NCI-H146 treated with DMSO at 0.1 percent for 48 hours (cell line): ENCODE measurements around the gene SCYL3.
"Not testable (repeated sequence)": the region's sequence is repeated elsewhere in the genome, so short reads cannot be mapped to it uniquely, and the experiment has no call there.

Experiments
- DNase-seq: peaks from one replicate; lab custom pipeline; 2025; ENCODE audit not compliant: unreplicated experiment; lab: John Stamatoyannopoulos, UW

Gene SCYL3

DNA sequence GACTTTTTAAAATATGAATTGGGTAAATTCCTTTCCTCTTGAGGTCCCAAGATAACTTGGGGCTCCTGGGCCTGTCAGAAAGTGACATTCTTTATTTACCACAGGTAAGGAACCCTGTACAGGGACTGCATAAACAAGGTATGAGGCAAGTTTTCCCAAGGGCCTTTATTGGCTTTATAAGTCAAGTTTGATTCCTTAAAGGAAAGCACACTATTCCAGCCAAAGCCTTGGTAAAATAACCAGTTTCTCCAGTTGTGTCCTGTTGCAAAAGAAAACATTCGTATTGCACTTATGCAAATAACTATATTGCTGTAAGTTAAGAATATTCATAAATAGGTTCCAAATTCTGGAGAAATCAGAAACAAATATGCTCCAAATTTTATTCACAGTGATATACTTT is 77.1 kb downstream of the SCYL3 start:
- no peak for DNase-seq

DNA sequence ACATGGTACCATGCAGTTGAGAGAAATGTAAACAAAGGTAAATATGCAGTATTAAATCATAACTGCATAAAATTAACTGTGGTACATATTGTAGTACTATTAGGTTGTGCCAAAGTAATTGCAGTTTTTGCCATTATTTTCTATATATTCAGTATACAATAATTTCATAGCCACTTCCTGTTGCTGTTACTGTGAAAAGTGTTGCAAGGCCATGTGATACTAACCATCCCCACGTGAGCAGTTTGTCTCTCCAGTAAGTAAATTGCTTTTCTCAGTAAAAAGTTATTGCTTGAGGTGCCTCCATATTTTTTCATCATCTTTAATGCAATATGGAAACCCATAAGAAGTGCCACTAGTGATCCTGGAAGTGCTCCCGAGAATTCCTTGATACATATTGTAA is 79.4 kb downstream of the SCYL3 start:
- DNase-seq: no peak

DNA sequence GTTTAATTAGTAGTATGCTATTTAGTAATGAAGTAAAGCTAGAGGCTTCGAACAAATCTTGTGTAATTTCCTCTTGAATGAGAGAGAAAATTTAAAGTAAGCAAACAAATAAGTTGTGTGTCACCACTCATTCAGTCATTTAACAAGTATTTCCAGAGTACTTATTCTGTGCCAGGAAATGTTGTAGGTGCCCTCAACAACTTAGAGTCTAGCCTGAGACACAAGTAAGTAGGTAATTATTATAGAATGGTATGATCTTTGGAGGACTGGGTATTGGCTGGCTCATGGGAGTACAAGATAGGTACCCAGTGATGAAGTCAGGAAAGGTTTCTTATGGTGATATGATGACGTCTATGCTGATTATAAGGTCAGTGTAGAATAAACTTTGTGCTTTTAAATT is 81.6 kb downstream of the SCYL3 start:
- DNase-seq: no peak

DNA sequence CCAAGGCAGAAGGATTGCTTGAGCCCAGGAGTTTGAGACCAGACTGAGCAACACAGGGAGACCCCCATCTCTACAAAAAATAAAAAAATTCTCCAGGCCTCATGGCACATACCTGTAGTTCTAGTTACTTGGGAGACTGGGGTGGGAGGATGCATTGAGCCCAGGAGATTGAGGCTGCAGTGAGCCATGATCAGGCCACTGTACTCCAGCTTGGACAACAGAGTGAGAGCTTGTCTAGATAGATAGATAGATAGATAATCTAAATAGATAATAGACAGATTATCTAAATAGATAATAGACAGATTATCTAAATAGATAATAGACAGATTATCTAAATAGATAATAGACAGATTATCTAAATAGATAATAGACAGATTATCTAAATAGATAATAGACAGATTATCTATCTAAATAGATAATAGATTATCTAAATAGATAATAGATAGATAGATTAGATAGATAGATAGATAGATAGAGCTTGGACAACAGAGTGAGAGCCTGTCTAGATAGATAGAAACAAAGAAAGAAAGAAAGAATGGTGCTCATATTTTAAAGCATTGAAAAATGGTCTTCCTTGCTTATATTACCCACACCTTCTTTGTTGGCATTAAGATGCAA is 82.2 kb downstream of the SCYL3 start:
- DNase-seq: not testable (repeated sequence)

DNA sequence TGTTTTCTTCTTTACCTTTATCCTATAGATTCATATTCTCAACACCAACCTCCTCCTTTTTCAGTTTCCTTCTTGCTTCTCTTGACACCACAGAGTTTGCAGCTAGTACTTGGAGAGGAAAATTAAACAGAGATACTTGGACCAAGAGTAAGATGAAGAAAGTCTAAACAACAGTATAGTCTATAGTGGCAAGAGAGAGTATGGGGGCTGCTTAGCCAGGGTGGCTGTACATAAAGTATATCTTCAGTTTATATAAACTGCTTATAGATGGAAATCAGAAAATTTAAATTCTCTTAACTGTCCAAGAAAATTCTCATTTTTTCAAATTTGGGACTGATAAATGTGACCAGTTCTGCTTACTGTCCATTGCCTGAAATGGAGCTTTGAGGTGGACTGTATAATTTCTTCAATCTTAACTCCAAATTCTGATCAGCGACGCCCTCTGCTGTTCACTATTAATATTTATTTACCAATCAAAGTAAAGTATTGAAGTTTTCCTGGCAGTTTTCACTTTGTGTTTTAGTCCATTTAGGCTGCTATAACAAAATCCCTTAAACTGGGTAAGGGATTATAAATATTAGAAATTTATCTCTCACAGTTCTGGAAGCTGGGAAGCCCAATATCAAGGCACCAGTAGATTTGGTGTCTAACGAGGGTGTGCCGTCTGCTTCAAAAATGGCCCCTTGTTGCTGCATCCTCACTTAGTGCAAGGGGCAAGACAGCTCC is 84.2 kb downstream of the SCYL3 start:
- no peak for DNase-seq

DNA sequence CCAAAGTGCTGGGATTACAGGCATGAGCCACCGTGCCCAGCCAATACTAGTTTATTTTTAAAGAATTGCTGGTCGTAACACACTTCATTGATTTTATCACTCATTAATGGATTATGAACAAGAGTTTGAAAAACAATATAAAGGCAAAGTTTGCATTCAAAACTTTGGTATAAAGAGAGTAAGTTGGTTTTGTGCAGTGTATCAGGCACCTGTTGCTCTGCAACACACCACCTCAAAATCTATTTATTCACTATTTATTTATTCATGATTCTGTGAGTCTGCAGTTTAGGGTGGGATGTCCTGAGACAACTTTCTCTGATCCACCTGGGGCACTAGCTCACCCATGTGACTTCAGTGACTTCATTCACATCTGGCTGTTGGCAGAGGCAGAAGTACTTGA is 88.8 kb downstream of the SCYL3 start:
- no peak for DNase-seq

DNA sequence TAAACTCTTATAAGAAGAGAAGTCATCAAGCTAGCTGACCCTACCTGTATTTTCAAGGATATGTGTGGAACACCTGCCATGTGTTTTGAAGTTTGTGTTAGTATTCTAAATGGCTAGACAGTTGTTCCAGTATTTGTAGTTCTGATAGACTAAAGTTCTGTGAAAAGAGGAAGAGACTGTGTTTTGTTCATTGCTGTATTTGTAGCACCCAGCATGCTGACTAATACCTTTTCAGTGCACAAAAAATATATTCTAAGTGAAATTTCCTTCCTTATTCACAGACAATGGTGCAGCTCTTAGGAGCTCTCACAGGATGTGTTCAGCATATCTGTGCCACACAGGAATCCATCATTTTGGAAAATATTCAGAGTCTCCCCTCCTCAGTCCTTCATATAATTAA is 90.8 kb downstream of the SCYL3 start:
- DNase-seq: no peak
